ENCODE measurements around the gene FAM111A.
"Not testable (repeated sequence)": the region's sequence is repeated elsewhere in the genome, so short reads cannot be mapped to it uniquely, and the experiment has no call there.

Gene FAM111A, protein sequence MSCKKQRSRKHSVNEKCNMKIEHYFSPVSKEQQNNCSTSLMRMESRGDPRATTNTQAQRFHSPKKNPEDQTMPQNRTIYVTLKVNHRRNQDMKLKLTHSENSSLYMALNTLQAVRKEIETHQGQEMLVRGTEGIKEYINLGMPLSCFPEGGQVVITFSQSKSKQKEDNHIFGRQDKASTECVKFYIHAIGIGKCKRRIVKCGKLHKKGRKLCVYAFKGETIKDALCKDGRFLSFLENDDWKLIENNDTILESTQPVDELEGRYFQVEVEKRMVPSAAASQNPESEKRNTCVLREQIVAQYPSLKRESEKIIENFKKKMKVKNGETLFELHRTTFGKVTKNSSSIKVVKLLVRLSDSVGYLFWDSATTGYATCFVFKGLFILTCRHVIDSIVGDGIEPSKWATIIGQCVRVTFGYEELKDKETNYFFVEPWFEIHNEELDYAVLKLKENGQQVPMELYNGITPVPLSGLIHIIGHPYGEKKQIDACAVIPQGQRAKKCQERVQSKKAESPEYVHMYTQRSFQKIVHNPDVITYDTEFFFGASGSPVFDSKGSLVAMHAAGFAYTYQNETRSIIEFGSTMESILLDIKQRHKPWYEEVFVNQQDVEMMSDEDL

DNA sequence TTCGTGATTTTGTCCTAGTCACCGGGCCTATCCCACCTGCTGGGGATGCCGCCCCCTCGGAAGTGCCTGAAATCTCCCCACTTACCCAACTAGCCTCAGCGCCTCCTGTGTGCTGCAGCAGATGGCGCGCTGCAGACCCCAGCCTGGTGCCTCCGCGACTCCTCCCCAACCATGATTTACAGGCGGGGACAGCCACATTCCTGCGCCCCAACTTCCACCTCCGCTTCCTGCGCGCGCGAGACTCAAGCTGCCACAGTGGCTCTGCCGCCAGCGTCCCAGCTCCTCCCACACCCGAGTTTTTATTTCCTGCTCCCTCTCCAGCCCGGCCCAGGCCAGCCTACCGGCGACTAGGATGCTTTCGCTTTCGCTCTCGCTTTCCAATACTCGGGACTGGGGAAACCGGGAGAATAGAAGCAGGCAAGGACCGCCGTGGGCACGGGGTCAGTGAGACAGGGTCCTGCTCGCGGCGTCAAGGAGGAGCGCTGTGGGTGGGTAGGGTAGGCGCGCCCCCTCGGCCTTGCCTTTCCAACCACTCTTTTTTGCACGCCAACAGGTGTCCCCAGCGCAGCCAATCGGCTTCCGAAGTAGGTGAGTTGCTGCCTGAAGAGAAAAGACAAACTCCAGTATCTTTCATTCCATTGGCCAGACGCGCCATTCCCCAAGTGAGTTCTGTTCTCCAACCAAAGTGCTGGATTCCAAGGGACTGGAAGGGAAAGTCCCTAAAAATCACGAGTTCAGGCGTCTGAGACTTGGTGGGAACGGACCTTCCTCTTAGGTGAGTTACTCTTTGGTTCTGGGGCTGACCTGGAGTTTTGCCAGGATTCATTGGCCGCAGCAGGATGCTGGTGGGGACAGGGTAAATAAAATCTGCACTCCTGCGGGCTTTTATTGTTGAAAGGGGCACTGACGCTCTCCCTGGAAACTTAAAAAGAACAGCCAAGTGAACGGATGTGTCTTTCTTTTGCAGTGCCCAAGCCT lies at the start of gene FAM111A:
TSS of gene FAM111A (plus strand) at position 327 of the 978 bp plus-strand sequence. CDS start 6,017 bp downstream, outside the sequence.
- peak; percentile 90 for DNase-seq (ENCODE audit: low read depth, low spot score)

DNA sequence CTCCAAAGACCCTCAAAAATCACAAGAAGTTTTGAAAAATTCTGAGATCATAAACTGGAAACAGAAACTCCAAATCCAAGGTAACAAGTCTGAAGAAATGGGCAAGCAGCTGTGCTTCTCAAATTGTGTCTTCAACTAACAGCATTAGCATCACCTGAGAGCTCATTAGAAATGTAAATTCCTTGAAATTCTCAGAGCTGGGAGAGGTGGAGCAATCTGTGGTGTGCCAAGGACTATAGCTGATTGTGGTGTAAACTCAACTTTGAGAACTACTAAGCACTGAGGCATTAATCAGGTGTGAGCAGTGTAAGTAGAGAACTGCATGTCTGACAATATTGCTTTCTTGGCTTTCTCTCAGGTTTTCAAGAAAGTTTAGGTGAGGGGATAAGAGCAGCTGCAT lies 49.1 kb upstream of the FAM111A start:
- DNase-seq (ENCODE audit: low read depth, low spot score): not testable (repeated sequence)

DNA sequence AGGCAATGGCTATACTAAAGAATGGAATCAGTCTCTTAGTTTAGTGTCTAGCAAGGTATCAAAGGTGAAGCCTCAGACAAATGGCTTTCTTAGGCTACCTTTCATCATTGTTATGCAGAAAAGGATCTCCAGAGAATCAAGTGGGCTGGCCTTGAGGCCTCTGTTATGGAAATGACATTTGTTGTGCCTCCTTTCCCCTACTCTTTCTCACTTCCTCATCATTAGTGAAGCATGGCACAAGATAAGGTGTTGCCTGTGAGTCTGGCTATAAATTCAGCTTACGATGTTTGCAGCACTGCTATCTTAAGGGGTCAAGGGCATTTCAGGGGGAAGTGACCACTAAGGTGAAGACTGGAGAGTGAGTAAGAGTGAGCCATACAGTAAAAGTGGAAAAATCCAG lies 47.4 kb upstream of the FAM111A start:
- DNase-seq (ENCODE audit: low read depth, low spot score): not testable (repeated sequence)

DNA sequence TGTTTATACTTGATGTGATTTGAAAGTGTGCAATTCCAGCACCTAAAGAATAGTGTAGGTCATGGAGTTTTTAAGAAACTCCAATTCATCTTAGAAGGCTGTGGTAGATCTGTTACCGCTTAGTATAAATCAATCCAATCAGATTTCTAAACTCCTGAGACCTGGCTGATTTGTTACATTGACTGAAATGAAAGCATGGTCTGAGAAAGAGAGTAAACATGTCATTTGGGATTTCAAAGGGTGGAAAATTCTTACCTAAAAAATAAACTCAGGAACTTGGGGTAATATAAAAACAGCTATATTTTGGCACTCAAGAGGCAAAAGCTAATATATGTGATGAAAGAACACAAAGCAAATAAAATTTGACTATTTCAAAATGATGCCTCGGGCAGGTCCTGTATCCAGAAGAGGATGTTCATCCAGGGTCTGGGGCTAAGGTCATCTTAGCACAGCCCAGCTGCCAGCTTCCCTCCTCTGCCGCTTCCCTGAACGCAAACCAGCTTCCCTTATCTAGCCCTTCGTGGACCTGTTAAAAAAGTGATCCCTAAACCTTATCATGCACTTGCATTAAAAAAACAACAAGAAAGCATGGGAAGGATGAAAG lies 46.6 kb upstream of the FAM111A start:
- not testable (repeated sequence) for DNase-seq (ENCODE audit: low read depth, low spot score)

DNA sequence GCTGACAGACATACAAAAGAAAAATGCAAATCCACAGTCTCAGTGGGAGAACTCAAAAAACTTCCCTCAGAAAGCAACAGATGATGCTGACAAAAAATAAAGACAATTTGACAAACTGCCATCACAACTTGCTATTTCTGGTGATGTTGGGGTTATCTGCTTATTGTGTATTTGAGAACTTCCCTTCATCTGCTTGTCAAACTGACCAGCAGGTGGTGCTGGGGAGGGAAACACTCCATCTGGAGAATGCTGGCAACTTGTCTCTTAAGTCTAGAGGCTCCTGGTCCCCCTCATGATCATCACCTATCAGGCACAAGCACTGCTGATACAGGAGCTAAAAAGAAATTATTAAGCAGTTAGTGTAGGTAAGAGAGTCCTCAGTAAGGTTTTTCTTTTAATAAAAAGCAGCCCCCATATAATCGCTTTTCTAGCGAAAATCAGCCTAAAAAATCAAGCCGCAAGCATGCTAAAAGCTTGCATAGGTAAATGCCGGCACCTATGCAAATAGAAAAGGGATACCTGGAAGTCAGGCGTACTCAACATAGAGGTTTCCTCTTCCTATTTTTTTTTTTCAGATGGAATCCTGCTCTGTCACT lies 45.4 kb upstream of the FAM111A start:
- no peak for DNase-seq (ENCODE audit: low read depth, low spot score)

DNA sequence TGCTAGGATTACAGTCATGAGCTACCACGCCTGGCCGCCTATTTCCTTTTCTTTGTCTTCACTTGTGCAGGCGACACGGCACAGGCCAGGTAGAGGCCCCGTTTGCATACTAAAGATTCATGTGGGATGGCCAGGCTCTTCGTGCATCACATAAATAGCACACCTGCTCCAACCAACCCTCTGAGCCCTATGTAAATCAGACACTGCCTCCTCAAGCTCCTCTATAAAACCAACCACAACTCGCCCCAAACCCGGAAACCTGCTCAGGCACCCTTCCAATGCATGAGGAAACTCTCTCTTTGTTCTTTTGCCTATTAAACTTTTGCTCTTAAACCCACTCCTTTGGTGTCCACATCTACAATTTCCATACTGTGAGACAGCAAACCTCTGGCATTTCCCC lies 44.7 kb upstream of the FAM111A start:
- DNase-seq (ENCODE audit: low read depth, low spot score): not testable (repeated sequence)

DNA sequence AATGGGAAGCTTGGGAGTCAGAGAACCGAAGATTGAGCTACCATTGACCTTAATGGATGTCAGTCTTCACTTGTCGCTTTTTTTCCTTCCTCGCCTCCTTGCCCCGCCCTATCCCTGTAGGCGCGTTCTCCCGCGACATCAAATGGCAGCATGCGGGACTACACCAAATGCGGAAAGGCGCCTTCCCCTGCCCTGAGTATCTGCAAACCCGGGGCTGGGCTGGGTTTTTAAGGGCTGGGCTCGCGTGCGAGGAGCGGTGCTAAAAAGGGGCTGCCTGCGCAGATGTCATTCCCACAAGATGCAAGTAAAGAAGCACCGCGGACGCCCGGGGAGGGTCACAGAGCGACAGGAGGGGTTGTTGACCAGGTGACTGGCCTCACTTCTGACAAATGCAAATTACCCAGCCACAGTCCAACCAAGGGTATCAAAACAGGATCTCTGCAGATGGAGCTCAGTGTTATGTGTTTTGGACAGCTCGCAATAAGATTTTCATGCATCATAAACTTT lies 40.3 kb upstream of the FAM111A start:
- DNase-seq (ENCODE audit: low read depth, low spot score): peak; percentile 59

DNA sequence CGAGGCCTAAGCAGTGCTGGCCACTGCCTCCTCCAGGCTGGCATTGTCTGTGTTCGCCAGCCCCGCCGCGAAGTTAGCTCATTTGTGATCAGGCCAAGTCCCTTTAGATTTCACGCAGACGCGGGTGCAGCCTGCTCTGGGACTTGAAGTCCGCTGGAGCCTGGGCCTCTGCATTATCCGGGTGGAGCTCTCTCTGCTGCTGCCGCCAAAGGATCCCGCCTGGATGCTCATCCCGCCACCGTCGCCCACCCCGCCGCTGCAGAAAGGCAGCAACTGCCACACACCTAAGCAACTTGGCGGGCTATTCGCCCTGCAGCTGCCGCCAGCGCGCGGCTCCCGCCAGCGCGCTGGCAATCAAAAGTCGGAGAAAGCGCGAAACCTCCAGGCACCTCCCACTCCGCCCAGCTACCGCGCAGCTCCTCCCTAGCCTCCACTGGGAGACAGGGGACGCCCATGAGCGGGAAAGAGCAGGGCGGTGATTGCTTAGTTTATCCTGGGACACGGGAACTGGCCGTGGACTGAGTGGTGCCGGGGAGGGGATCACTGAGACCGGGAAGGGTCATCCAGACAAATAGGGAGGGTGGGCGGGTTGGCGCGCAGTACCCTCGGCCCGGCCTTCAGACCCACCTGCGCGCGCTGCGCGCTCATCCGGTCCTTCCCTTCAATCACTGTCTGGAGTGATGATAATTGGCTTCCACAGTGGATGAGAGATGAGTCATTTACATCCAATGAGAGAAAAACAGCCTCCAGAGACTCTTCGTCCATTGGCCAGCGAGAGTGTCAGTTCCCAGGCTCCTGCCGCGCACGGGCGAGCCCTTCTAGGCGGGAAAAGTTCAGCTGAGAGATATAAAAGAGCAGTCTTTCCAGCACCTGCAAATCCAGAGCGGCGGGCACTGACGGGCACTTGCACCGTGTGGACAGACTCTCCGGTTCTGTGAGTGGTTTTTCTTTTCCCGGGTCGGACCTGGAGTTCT lies 36.0 kb upstream of the FAM111A start, which contains the start of gene FAM111B:
TSS of gene FAM111B (plus strand) at position 875 of the 974 bp plus-strand sequence. CDS start 2,389 bp downstream, outside the sequence.
- peak; percentile 88 for DNase-seq (ENCODE audit: low read depth, low spot score)

DNA sequence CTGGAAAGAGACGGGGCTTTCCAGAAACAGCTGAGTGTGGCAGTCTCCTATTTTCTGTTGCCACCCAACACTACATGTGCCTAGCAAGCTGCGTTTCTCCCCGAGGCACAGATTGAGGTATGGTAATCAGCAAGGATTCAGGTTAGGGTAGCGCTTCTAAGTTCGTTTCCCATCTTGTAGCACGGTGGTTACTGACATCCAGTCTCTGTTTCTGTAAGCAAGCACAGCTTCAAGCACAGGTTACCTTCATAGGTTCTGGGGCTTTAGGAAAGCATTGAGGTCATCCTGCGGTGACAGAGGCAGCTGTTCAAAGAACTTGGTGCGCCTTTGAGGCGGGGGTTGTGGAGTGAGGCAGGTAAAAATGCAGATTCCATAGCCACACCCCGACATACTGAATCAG lies 34.9 kb upstream of the FAM111A start:
- DNase-seq (ENCODE audit: low read depth, low spot score): not testable (repeated sequence)

DNA sequence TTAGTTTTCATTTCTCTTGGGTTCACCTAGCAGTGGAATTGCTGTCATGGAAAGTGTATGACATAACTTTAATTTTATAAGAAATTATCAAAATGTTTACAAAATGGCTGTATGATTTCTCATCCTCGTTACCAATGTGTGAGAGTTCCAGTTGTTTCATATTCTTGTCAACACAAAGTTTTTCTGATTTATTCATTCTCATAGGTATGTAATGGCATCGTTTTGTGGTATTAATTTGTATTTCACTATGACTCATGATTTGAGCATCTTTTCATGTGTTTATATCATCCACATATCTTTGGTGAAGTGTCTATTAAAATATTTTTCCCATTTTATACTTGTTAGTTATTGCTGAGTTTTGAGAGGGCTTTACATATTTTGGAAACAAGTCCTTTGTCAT lies 30.2 kb upstream of the FAM111A start:
- no peak for DNase-seq (ENCODE audit: low read depth, low spot score)

DNA sequence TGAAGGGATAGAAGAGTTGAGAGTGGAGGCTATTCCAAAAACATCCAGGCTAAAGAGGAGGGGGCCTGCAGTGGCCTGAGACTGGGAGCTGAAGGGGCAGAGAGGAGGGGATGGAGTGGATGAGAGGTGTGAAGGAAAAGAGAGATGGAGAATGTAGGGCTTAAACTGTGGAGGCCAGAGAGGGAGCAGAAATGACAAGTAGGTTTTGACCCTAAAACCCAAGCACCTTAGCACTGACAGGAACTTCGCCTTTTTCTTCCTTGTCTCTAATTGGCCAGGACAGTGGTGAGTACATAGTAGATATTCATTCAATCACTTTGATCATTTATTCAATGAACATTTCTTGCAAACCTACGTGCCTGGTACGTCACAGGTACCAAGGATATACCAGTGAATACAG lies 28.3 kb upstream of the FAM111A start:
- DNase-seq (ENCODE audit: low read depth, low spot score): no peak

DNA sequence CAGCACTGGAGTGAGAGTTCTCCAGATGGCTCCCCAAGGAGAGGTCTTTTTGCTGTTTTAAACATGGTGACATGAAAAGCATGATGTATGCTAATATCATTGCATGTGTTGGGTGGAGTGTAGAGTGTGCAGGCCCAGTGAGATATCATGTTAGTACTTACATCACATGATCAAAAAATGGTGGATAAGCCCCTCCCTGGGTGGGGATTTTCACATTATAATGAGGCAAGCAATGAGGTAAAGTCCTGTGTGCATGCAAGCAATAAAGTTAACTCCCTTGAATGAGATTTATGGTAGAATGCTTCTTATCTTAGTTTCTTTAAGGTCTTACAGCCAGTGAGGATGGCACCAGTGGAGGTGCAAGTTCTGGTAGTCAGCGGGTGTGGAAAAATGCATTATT lies 27.1 kb upstream of the FAM111A start:
- no peak for DNase-seq (ENCODE audit: low read depth, low spot score)

DNA sequence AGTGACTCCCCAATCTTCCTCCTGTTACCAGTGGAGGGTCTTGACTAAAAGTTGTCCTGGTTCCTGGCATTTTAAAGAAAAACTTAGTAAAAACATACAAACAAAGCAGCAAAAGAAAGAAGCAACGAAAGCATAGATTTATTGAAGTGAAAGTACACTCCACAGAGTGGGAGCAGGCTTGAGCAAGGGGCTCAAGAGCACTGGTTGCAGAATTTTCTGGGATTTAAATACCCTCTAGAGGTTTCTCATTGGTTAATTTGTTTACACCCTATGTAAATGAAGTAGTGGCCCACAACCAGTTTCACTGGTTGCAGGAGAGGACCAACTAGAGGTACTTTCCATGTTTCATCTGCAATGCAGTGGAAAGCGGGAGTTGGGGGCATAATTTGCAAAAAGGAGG lies 24.9 kb upstream of the FAM111A start:
- DNase-seq (ENCODE audit: low read depth, low spot score): no peak

DNA sequence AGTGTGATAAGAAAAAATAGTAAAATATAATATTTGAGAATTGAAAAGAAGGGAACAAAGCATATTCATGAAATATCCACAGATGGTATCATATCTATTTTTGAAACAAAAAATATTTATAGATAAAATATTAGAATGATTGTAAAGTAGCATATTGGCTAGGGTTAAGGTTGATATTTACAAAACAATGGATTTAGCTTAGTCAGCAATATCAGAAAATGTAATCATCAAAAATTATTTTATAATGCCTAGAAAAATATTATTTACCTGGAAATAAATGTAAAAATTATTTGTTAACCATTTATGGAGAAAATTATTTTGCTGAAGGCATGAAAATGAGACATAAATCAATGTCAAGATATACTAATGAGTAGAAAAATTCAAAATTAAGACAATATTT lies 22.8 kb upstream of the FAM111A start:
- no peak for DNase-seq (ENCODE audit: low read depth, low spot score)

DNA sequence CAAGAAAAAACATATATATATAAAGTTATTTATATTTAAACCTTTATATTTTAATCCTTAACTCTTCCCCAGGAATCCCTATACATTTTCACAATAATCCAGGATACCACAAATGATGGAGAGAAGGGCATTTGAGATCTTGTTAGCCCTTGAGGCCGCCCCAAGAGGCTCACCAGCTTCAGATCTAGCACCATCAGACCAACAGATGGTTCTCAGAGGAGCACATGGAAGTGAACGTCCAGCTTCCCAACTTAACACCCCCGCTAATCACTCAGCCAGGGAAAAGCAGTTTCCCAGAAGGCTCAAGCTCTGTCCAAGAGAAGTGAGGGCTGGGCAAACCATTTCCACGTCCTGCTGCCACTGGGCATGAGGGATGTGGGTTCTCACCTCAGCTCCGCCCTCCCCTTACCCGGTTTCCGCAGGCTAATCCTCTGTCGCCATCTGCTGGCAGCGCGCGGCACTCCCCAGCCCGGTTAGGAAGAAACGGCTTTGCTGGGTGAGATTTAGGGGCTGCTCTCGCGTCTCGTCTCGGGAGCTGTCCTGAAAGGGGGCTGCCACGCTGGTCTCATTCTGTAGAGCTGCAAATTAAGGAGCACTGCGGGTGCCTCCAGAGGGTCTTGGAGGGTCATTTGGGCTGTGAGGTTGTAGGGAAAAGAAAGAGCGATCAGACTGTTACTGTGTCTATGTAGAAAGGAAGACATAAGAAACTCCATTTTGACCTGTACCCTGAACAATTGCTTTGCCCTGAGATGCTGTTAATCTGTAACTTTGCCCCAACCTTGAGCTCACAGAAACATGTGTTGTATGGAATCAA lies 6.8 kb upstream of the FAM111A start:
- DNase-seq (ENCODE audit: low read depth, low spot score): peak; percentile 30

DNA sequence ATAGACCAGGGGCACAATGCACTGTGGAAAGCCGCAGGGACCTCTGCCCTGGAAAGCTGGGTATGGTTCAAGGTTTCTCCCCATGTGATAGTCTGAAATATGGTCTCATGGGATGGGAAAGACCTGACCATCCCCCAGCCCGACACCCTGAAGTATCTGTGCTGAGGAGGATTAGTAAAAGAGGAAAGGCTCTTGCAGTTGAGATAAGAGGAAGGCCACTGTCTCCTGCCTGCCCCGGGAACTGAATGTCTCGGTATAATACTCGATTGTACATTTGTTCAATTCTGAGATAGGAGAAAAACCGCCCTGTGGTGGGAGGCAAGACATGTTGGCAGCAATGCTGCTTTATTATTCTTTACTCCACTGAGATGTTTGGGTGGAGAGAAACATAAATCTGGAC lies 6.1 kb upstream of the FAM111A start:
- not testable (repeated sequence) for DNase-seq (ENCODE audit: low read depth, low spot score)

DNA sequence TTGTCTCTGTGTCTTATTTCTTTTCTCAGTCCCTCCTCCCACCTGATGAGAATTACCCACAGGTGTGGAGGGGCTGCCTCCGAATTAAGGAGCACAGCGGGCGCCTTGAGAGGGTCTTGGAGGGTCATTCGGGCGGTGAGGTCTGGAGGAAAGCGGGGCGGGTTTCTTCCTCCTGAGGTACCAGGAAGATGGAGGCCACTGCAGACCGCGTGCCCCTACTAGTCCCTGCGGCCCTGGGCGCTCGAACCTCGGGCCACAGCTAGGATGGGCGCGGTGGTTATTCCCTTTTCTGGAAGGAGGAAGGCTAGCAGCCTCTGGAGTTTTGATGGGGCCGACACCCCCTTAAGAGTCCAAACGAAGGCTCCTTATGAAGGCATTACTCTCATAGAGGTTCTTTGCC lies 5.5 kb upstream of the FAM111A start:
- no peak for DNase-seq (ENCODE audit: low read depth, low spot score)

DNA sequence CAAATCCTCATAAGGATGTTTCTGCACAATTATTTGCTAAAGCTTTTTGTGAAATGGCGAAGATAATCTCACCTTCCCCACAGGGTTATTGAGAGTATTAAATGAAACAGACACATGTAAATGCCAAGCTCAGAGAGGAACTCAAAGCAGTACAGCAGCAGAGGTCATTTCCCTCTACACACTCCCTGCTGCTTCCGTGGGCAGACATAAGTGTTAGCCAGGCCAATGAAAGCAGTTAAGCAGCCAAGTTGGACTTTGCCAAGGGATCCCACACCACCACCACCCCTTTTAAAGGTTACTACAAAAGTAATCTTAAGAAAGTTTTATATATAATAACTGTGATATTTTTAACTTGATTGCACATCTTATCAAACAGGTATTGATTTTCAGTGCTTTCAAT lies 4.0 kb upstream of the FAM111A start:
- DNase-seq (ENCODE audit: low read depth, low spot score): no peak

DNA sequence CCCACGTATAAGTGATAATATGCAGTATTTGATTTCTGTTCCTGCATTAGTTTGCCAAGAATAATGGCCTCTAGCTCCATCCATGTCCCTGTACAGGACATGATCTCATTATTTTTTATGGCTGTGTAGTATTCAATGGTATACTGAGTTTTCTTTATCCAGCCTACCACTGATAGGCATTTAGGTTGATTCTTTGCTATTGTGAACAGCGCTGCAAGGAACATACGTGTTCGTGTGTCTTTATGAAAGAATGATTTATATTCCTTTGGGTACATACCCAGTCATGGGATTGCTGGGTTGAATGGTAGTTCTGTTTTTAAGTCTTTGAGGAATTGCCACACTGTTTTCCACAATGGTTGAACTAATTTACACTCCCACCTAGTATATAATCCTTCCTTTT lies 1.5 kb upstream of the FAM111A start:
- no peak for DNase-seq (ENCODE audit: low read depth, low spot score)
